ENCODE measurements around the gene HOXB4. TPM values are rescaled to one million over a fixed set of nuclear protein-coding genes. Genes with fewer than 3 reads are reported as not detected.
A peak's percentile ranks its signal among the peaks of the same experiment; 100 is the strongest.

The HOXB4 gene
- total and polyA plus RNA-seq, 2 donors from 2014 or later = 4.4 to 22.6 TPM

GRCh38 chr17:48612854-48613691 is 34.9 kb upstream of the HOXB4 start:
- peaks cover 0 to 15% (median 9%) of the 10 kb centered on the region in 3 donors for H3K4me1 ChIP-seq (ENCODE audit: control insufficient read depth in 2 of 3, insufficient read depth in 2 of 3, low read depth in 1 of 3, low read length in 3 of 3)
- intact Hi-C loops (cut with DNase I) = no loop called here
- DNase-seq (peak; percentile 78 to 93 (median 84)), FAIRE-seq (no peak)
- H3K9ac ChIP-seq (ENCODE audit: low read length in 3 of 3) = peak overlapping the region; percentile 71 to 82 (median 82)
- H3K36me3 ChIP-seq (ENCODE audit: control insufficient read depth in 2 of 3, insufficient read depth in 3 of 3, low read length in 3 of 3) = no peaks in the 10 kb centered on the region
- peaks cover 13% of the 10 kb centered on the region for H3K27me3 ChIP-seq (ENCODE audit: control insufficient read depth, insufficient read depth, low read length)
- H3K9me3 ChIP-seq (ENCODE audit: control insufficient read depth in 2 of 3, insufficient read depth in 1 of 3, low read length in 3 of 3) = no peaks in the 10 kb centered on the region
- TF ChIP-seq CTCF (IDR thresholded peaks at IDR 0.05; ENCODE audit: borderline replicate concordance, extremely low read depth, insufficient read depth) = peak; percentile 19
- H3K27ac ChIP-seq (ENCODE audit: low read depth in 2 of 2, low read length in 2 of 2) = peak overlapping the region; percentile 92 to 97
- peak overlapping the region; percentile 81 to 85 (median 82) for H3K4me3 ChIP-seq (ENCODE audit: low read length in 3 of 3)

GRCh38 chr17:48612456-48612853 is 34.3 kb upstream of the HOXB4 start:
- no peaks in the 10 kb centered on the region for H3K9me3 ChIP-seq (ENCODE audit: control insufficient read depth in 2 of 3, insufficient read depth in 1 of 3, low read length in 3 of 3)
- peak overlapping the region; percentile 85 to 97 for H3K27ac ChIP-seq (ENCODE audit: low read depth in 2 of 2, low read length in 2 of 2)
- intact Hi-C loops (cut with DNase I) = no loop called here
- peak overlapping the region; percentile 71 to 82 (median 82) for H3K9ac ChIP-seq (ENCODE audit: low read length in 3 of 3)
- FAIRE-seq (no peak), DNase-seq (peak in 3 of 5 donors; percentile 48 to 69 (median 67))
- TF ChIP-seq CTCF (IDR thresholded peaks at IDR 0.05; ENCODE audit: borderline replicate concordance, extremely low read depth, insufficient read depth) = no peak
- H3K4me1 ChIP-seq (ENCODE audit: control insufficient read depth in 2 of 3, insufficient read depth in 2 of 3, low read depth in 1 of 3, low read length in 3 of 3) = peaks cover 0 to 15% (median 9%) of the 10 kb centered on the region in 3 donors
- peak overlapping the region; percentile 81 to 85 (median 82) for H3K4me3 ChIP-seq (ENCODE audit: low read length in 3 of 3)
- H3K27me3 ChIP-seq (ENCODE audit: control insufficient read depth, insufficient read depth, low read length) = peaks cover 11% of the 10 kb centered on the region
- H3K36me3 ChIP-seq (ENCODE audit: control insufficient read depth in 2 of 3, insufficient read depth in 3 of 3, low read length in 3 of 3) = no peaks in the 10 kb centered on the region

GRCh38 chr17:48611681-48612455 is 33.7 kb upstream of the HOXB4 start:
- Histone ChIP-seq H3K27me3 (ENCODE audit: control insufficient read depth, insufficient read depth, low read length) (peaks cover 11% of the 10 kb centered on the region), H3K4me1 (ENCODE audit: control insufficient read depth in 2 of 3, insufficient read depth in 2 of 3, low read depth in 1 of 3, low read length in 3 of 3) (peaks cover under 1 to 15% (median 9%) of the 10 kb centered on the region in 3 donors), H3K4me3 (ENCODE audit: low read length in 3 of 3) (peak overlapping the region; percentile 82 to 91 (median 85)), H3K9me3 (ENCODE audit: control insufficient read depth in 2 of 3, insufficient read depth in 1 of 3, low read length in 3 of 3) (no peaks in the 10 kb centered on the region), H3K27ac (ENCODE audit: low read depth in 2 of 2, low read length in 2 of 2) (peak overlapping the region; percentile 97), H3K9ac (ENCODE audit: low read length in 3 of 3) (peak overlapping the region; percentile 83 to 98 (median 90)), H3K36me3 (ENCODE audit: control insufficient read depth in 2 of 3, insufficient read depth in 3 of 3, low read length in 3 of 3) (no peaks in the 10 kb centered on the region)
- intact Hi-C loops (cut with DNase I) = no loop called here
- FAIRE-seq (no peak), DNase-seq (peak; percentile 93 to 97 (median 97))
- TF ChIP-seq CTCF (IDR thresholded peaks at IDR 0.05; ENCODE audit: borderline replicate concordance, extremely low read depth, insufficient read depth) = no peak
